T-helper 1 cell (primary cell): Measurements from ENCODE around the gene ARID5A.
"Not testable (repeated sequence)": the region's sequence is repeated elsewhere in the genome, so short reads cannot be mapped to it uniquely, and the experiment has no call there.

Source experiments
- DNase-seq, 5 donors: peaks; one replicate each; pipeline ENCODE4 v3.0.0-alpha.2; 2012 to 2020

ARID5A gene

DNA sequence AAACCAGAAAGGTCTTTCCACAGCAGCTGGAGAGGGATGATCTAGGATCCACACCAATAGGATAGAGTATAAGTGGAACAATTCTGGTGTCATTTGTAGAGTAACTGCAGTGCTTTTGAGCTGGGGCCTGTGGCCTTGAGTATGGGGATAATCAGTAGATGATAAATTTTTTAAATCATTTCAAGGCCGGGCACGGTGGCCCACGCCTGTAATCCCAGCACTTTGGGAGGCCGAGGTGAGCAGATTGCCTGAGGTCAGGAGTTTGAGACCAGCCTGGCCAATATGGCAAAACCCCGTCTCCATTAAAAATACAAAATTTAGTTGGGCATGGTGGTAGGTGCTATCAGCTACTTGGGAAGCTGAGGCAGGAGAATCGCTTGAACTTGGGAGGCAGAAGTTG is 20.9 kb downstream of the ARID5A start:
- not testable (repeated sequence) for DNase-seq

DNA sequence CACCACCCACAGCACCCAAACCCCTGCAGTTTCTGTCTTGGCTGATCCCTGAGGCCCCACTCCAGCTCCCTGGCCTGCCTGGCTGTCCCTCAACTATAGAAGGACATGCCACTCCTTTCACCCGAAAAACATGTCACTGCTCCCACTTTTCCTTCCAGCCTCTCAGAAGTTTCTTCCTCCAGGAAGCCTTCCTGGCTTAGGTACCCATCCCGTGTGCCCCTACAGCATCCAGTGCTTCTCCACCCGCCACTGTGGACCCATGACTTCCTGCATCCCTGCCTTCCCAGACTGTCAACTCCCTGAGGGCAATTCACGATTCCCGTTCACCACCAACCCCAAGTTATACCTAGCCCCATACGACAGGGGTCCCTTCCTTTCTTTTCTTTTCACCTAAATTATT is 21.5 kb downstream of the ARID5A start:
- DNase-seq = no peak

- no peak for DNase-seq
Observed at GRCh38 chr2:96558485-96558884, 21.9 kb downstream of the ARID5A start.

GRCh38 chr2:96564026-96564425 is 27.5 kb downstream of the ARID5A start:
- DNase-seq = no peak

- DNase-seq = no peak
Observed at GRCh38 chr2:96564563-96564962, 28.0 kb downstream of the ARID5A start.

GRCh38 chr2:96565111-96565510 is 28.6 kb downstream of the ARID5A start:
- no peak for DNase-seq

- no peak for DNase-seq
Observed at GRCh38 chr2:96568094-96568493, 31.5 kb downstream of the ARID5A start.

GRCh38 chr2:96574364-96574763 is 37.8 kb downstream of the ARID5A start:
- no peak for DNase-seq

DNA sequence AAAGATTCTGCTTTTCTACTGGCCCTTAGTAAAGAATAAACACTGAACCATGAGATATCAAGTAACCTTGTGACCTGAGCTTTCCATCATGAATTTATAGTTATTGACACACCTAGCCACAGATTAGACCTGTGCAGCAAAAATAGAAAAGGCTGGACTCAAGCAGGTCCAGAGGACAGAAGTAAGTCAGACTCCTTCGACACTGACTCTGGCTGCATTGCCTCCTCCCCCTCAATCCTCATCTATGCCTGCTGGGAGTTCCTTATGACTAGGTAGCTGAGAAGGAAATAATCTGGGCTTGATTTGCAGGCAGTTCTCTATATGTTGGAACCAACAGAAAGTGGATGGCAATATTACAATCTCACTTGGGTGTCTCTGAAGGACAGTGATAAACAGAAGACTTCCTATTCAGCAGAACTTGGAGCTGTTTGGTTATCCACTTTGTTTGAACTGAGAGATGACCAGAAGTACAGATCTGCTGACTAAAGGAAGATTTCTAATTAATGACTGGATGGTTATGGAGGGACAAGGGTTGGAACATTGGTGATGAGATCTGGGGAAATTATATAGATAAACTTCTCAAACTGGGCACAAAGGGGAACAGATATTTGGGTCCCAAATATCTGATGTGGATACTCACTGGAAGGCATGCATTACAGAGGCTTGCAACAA is 39.4 kb downstream of the ARID5A start:
- DNase-seq = no peak

DNA sequence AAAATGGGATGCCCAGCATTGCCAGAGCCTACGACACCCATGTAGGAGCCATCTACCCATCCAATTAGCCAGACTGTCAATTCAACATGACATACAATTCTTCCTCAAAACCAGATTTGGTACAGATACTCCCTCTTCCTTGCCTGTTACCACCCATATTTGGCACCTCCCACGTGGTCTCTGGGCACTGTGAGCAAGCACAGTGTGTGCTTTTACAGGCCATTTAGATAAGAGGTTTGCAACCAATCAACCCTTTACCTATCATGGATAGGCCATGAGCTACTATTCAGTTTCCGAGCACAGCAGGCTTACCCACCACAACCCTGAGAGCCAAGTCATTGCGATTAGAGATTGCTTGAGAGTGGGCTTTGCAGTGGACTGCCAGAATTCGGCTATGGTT is 40.9 kb downstream of the ARID5A start:
- no peak for DNase-seq

- no peak for DNase-seq
Observed at GRCh38 chr2:96578731-96579130, 42.2 kb downstream of the ARID5A start.

DNA sequence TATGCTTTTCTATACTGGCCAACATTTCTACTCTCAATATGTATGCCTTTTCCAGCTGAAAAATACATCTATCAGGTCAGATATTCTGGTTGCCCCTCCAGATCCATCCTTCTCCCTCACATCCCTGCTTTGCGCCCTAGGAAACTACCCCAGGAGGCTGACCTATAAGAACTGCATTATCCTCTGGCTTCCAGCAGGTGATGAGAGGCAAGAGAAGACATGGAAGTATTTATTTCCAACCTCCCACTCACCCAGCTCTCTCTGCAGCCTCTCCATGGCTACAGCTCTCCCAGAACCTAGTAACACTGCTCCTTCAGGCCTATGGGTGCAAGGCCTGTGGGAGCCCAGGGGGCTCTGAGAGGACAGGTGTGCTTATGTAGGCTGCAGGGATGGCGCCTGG is 42.9 kb downstream of the ARID5A start:
- DNase-seq = no peak

- DNase-seq = no peak
Observed at GRCh38 chr2:96580771-96581170, 44.2 kb downstream of the ARID5A start.

DNA sequence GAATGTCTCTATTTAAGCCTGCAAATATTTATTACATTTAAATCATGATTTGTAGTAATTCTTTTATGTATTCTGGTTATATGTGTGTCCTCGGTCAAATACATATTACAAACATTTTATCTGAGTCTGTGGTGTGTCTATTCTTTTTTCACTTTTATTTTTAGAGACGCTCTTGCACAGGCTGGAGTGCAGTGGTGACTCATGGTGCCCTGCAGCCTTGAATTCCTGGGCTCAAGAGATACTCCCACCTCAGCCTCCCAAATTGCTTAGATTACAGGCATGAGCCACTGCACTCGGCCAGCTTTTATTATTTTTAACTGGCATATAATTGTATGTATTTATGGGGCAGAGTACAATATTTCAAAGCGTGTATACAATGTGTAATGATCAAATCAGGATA is 47.5 kb downstream of the ARID5A start:
- no peak for DNase-seq

DNA sequence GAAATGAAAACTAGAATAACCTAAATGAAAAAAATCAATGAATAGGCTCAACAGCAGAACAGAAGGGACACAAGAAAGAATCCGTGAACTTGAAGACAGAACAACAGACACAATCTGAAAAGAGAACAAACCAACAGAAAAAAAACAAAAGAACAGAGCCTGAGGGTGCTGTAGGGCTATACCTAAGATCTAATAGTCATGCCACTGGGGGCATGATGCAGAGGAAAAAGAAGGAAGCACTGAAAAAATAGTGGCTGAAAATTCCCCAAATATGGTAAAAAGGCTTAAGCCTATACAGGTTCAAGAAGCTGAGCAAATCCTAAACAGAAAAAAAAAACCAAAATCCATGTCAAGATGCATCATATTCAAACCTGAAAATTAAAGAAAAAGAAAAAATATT is 51.3 kb downstream of the ARID5A start:
- DNase-seq = no peak

DNA sequence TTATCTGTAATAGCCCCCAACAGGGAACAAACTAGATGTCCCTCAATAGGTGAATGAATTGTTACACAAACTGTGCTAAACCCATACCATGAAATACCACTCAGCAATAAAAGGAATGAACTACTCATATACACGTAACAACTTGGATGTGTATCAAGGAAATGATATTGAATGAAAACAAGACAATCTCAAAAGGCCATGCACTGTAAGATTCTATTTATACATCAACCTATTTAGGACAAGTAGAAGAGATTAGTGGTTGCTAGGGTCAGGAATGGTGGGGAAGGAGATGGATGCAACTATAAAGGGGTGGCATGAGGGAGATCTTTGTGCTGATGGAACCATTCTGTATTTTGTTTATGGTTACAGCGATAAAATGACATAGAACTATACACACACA is 54.5 kb downstream of the ARID5A start:
- DNase-seq = no peak

- DNase-seq = no peak
Observed at GRCh38 chr2:96591494-96591893, 54.9 kb downstream of the ARID5A start.

- DNase-seq = no peak
Observed at GRCh38 chr2:96594282-96594681, 57.7 kb downstream of the ARID5A start.

GRCh38 chr2:96594691-96595152 is 58.2 kb downstream of the ARID5A start:
- DNase-seq = peak in 1 of 5 donors; percentile 70

DNA sequence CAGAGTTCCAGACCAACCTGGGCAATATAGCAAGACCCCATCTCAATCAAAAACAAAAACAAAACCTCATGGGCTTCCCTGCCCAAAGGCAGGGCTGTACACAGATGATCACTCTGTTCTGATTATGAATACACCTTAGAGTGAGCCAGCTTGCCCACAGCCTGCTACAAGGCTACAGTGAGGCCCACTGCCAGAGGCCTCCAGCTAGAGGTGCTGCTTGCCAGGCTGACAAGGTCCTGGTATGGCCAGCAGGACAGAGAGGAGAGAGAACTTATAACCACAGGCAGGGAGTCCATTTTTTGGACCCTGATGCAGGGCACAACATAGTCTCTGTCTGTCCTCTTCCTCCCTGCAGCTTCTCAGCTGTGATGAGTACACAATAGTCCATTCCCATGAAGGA is 60.0 kb downstream of the ARID5A start:
- DNase-seq = no peak

- no peak for DNase-seq
Observed at GRCh38 chr2:96599941-96600340, 63.4 kb downstream of the ARID5A start.

DNA sequence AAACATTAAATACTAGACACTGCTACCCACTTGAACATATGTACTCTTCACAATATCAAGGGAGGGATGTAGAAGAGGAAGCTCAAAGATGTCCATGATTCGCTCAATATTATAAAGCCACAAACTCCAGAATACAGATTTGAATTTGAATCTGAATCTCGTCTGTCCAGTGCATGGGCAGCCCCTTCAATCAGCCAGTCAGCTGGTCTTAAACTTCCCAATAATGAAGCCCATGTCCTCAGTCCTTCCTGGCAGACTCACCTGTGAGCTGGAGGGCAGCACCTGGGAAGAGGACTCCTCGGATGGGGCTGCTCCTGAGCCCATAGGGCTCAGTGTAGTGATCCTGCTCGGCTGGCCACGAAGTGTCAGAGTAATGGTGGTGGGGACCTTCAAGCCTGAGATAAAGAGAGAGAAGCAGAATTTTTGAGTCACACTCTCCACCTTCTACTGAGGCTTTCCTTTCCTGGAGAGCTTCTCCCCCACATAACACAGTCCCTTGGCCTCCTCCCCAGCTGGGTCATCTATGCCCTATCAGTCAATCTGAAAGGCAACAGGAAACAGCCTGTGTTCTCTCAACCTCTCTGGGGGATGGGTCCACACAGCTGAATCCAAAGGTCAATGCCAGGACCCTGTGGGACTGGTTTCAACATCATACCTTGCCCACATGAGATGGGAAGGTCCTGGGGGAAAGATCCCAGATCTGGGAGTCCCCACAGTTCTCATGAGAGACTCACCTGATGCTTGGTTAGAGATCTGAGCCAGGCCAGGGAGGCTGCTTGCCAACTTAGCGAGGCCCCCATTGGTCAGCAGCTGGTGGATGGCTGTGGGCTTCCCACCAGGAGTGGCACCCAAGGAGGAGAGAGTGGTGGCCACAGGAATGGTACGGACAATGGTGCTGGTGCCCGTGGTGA is 65.1 kb downstream of the ARID5A start:
- DNase-seq = peak in 1 of 5 donors; percentile 48
